GM19395 (cell line): ENCODE measurements around the gene CENPP.
"Not testable (repeated sequence)": the region's sequence is repeated elsewhere in the genome, so short reads cannot be mapped to it uniquely, and the experiment has no call there.

Experiments
- ATAC-seq: cut with Tn5 transposase; IDR thresholded peaks from one replicate; pipeline ENCODE4 v1.9.1; 2021; ENCODE audit warnings: mild to moderate bottlenecking, moderate library complexity; ENCODE audit not compliant: unreplicated experiment

CENPP gene

DNA sequence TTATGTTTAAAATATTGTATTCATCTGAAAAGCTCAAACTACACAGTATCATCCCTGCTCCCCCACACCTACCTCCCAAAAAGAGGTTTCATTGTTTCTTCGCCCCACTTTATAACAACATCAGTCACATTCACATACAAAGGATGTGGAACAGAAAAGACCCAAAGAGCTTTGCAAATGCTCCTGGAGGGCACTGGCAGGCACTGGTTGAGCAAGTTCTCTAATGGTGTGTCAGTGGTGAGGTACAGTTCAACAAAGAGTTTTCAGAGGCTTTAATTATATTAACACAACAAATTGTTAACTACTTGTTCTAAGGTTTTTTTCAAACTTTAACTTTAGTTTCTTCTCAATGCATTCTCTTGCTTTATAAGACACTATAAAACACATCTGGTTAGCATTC, 264.2 kb downstream of the CENPP start:
- ATAC-seq: no peak

DNA sequence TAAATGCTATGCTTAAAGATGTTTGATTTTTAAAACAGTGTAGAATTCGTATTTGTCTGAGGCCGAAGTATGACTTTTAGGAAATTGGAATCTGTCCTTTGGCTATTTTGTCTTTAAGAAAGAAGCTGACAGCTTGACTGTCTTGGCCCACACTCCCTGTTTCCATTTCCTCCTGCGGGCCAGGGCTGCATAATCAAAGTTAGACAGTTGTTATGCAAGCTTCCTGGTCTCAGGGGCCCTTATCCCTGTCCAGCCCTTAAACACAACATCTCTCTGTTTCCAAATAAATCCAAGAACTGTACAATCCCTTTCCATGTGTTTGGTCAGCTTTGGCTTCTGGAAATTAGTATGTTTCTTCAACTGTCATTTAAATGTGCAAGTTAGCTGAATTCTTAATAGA, 264.6 kb downstream of the CENPP start:
- no peak for ATAC-seq

DNA sequence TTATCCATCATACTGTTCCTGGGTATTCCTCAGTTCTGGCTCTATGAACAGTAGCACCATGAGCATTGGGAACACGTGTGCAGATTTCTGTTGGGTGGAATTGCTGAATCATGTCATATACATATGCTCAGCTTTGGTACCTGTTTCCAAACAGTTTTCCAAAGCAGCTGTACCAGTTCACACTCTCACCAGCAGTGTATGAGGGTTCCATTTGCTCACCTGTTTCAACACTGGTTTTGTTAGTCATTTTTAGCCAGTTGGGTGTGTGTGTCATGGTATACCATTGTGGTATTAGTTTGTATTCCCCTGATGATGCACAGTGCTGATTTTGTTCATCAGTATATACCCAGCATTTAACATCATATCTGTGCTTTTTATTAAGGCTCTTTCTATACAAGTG, 266.8 kb downstream of the CENPP start:
- no peak for ATAC-seq

DNA sequence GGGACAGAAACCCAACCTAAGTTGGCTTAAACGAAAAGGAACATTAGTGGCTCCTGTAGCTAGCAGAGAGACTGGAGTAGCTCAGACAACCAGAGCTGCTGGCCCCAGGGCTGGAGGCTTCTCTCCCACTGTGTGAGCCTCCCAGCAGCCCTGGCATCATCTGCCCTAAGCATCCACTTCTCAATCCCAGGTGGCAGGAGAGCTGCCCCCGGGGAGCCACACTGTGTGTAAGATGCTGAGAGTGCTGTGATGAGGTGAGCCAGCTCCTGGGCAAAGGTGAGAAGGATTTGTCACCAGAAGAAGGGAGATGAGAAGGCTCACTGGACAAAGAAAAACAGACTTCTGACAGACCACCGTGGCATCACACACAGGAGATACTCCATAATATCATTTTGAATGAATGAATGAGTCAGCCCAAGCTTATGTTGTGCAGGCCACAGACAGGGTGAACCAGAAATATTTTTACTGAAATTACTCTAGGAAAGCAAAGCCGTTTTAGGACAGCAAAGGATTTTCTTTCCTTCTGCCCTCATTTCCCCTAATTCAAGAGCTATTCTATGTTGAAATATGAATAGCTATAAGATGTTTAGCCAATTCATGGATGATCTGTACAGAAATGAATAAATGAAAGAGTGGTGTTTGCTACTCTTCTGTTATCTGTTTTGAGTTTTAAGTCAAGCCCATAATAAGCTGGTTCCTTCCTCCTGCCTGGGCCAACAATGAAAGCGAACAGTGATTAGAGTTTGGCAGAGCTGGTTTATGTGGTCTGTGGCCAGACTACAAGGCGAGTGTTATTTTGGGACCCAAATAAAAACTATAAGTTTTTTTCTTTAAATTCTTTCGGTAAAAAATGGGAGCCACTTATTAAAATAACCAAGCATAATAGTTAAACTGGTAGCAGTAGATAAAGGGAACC, 267.5 kb downstream of the CENPP start:
- no peak for ATAC-seq

DNA sequence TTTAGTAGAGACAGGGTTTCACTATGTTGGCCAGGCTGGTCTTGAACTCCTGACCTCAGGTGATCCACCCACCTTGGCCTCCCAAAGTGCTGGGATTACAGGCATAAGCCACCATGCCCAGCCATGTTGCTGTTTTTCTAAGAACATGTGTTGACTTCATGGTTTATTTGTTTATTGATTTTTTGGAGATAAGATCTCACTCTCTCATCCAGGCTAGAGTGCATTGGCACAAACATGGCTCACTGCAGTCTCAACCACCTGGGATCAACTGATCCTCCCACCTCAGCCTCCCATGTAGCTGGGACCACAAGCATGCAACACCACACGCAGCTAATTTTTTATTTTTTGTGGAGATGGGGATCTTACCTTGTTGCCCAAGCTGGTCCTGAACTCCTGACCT, 269.3 kb downstream of the CENPP start:
- not testable (repeated sequence) for ATAC-seq

DNA sequence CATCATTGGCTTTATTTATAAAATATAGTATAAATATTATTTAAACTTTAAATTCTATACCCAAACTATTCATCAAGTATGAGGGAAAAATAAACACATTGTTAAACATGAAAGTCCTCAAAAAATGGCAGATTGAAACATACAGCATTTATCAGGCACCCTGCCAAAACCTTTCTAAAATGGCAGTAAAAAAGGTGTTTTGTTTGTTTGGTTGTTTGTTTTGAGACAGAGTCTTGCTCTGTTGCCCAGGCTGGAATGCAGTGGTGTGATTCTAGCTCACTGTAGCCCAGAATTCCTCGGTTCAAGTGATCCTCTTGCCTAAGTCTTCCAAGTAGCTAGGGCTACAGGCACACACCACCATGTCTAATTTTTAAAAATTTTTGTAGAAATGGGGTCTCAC, 270.2 kb downstream of the CENPP start:
- ATAC-seq: no peak

DNA sequence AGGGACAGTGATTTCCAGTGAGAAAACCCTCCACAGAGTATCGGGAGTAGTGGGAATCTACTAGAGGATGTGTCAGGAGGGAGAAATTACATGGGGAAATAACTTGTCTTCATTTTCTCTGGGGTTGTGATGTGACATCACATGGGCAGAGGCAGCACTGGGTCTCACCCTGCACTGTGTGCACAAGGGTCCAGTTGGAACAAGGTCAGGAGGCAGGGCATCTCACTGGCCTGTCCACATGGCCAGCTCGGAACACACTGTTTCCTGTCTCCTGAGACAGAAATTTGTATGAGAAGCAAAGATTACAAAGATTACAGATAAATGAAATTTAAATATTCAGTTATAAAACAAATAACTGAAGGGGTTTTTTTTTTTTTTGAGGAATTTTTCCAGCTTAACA, 272.6 kb downstream of the CENPP start:
- ATAC-seq: no peak

DNA sequence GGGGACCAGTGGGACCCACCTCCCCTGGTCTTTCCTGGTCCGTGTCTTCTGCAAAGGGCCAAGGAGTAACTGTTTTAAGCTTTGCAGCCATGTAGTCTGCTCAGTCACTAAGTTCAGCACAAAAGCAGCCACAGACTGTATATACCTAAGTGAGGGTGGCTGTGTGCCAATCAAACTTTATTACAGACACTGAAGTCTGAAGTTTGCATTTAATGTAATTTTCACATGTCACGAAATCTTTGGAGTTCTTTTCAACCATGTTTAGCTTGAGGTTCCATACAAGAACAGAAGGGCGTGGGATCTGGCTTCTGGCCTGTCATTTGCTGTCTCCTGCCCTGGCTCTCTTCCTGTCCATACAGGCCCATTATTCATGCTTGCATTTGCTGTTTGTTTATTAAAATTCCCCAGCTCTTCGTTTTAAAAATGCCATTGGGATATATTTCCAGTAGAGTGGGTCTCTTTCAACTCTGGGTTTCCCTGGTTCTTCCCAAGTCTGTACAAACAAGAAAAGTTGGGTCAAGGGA, 274.2 kb downstream of the CENPP start:
- no peak for ATAC-seq

DNA sequence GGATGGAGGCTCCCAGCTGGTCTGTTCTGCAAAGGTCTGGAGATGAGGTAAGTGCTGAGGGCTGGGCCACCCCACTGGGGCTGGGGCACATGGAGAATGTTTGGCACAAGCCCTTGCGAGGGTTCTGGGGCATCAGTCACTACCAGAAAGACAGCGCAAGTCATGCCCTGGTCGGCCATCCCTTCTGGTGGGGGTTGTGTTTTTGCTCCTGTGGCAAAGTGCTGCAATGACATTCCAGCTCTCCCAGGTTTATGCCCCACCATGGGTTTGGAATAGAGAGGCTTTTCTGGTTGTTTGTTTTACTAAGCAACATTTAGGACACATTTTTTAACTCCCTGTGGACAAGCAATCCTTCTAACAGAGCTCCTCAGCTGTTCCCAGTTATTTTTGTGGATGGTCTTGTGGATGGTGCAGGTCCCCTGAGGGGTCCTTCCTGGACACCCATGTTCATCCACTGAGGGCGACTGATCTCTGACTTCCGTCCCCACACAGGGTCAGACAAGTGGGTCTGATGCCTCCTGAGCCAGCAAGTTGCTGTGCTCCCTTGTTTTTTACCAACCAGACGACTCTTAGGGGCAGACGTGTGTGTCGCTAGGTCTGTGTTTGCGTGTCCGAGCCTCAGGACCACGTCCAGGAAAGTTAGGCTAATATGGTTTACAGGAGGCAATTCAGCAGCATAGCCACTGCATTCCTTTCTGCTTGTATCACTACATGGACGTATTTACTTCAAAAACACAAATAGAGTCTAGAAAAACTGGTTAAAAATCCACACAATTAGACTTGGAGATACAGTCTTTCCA, 274.9 kb downstream of the CENPP start:
- ATAC-seq: no peak

DNA sequence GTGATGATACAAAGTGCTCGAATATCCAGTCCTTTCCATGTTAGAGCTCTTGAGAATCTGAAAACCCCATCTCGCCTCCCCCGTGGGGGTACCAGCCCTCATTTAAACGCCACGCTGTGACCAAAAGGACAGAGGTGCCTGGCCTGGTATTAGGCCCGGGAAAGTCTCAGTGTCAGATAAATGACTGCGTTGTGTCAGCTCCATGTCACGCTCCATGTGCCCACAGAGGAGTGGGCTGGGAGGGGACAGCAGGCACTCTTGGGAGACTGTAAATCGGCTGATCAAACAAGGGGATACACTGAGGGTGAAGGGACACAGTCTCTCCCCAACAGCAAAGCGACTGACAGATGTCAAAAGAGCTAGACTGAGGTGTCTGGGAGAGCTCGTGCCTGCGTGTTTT, 275.7 kb downstream of the CENPP start:
- ATAC-seq: no peak

DNA sequence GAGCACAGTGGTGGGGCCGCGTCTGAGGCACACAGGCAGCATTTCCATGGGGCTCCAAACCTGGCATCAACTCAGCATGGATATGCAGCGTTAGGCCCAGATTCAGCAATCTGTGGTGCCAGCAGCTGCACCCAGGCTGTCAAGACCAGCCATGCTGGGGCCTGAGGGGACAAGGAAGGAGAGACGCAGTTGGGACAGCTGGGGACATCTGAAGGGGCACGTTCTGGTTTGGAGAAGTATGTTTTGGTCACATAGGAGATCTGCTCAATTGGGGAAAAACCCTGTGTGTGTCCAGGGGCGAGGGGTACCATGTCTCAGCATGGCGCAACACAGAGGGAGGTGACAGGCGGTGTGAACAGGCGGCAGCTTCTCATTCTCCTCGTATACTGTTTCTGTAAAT, 276.7 kb downstream of the CENPP start:
- ATAC-seq: no peak

DNA sequence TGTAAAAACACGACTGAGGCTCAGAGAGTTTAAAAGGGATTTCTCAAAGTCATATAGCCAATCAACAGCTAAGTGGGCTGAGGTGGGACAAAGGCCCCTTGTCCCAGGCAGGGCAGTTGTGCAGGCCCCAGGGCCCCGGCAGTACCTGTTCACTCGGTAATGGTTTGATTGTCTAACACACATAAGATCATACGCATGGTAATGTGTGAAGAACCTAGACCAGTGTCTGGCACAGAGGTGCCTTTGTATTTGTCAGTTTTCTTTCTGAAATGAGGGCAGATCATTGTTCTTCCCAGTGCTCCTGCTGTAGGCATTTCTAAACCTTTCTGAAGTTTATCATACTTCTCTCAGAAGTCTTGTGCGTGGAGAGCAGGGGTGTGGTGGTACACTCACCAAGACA, 277.3 kb downstream of the CENPP start:
- ATAC-seq: no peak

DNA sequence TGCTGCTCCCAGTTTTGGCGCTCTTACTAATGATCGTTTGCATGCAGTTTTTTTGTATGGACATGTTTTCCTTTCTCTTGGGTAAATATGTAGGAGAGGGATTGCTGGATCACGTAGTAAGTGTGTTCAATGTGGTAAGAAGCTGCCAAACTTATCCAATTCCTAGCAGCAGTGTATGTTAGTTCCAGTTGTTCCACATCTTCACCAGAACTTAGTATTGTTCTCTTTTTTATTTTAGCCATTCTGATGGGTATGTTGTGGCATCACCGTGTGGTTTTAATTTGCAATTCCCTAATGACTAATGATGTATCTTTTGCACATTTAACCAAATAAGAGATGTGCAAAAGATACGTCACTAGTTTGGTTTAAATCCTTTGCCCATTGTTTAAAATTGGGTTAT, 278.2 kb downstream of the CENPP start:
- ATAC-seq: no peak

DNA sequence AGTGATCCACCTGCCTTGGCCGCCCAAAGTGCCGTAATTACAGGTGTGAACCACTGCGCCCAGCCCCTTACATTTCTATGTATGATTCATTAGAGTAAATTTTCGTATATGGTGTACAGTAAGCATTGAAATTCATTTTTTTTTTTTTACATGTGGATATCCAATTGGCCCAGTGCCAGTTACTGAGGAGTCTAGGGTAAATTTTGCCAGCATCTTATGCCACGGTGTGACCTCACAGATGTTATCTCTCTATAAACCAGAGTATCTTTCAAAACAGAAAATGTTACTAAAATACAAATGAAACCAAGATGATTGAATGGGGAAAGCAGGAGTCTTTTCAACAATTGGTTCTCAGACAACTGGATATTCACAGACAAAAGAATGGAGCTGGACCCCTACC, 279.5 kb downstream of the CENPP start:
- ATAC-seq: no peak

DNA sequence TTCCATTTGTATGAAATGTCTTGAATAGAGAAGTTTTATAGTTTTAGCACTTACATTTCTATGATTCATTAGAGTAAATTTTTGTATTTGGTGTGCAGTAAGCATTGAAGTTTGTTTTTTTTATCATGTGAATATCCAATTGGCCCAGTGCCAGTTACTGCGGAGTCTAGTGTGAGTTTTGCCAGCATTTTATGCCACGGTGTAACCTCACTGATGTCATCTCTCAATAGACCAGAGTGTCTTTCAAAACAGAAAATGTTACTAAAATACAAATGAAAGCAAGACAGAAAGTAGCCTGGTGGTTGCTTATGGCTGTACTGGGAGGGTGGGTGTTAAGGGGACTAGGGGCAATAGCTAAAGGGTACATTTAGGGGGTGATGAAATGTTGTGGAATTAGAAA, 281.3 kb downstream of the CENPP start:
- no peak for ATAC-seq

DNA sequence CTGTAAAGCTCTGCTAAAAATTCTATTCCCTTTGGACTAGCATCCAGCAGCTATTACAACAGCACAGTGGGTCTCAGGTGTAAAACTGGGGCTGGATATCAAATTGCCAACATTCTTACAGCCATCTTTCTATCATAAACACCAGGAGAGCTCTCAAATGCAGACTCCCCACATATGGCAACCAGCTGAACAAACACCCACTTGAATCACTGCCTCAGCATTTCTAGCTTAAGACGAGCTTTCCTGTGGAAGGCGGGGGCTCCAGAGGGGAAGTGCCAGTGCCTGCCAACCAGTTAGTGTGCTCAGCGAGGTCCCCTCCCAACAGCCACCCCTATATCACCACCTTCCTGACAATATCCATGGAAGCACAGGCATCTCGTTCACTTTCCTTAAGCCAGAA, 282.0 kb downstream of the CENPP start:
- no peak for ATAC-seq

DNA sequence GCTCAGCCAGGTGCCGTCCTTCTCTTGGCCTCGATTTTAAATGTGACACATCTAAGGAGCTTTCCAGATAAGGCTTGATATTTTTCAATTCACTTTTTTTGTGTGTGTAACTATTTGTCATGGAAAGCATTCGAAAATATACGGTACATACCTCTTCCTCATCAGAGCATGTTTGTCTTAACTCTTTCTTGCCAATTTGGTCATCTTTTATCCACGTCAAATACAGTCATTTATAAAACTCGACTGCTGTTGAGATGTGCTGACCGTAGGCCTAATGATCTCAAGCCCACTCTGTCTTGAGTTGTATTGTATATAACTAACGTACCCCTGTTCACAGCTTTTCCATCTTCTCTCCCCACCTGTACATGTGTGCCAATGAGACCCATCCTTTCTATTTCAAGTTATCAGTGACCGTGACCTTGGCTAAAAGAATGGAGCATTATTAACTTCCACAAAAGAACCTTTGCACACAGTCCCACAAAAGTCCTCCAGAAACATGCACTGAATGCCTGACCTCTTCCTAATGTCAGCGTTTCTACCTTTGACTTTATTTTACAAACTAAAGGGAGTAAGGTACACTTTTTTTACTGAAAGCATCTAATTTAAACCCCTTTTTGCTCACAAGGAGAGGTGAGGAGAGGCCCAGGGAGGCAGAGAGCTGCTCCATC, 282.6 kb downstream of the CENPP start:
- ATAC-seq: no peak

DNA sequence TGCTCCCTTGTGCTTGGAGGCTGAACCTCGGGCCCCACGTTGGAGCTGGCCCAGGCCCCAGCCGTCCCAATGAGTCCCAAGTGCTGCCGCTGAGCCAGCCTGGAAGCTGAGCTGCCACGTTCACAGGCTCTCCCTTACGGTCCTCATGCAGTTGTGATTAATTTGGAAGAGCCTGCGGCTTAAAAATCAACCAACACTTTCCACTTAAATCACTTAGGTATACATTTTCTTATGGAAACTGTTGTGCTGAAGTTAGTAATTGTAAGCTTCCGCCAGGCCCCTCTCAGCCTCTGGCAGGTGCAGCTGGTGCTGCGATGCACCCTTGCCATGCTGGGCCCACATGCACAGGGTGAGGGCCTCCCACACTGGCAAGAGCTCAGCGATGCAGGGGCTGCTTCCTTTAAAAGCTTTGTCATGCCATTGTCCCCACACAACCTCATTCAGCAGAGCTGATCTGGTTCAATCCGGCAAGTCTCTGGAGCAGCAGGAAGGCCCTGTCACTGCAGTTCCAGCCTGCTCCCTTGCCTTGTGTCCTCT, 283.2 kb downstream of the CENPP start:
- ATAC-seq: no peak

DNA sequence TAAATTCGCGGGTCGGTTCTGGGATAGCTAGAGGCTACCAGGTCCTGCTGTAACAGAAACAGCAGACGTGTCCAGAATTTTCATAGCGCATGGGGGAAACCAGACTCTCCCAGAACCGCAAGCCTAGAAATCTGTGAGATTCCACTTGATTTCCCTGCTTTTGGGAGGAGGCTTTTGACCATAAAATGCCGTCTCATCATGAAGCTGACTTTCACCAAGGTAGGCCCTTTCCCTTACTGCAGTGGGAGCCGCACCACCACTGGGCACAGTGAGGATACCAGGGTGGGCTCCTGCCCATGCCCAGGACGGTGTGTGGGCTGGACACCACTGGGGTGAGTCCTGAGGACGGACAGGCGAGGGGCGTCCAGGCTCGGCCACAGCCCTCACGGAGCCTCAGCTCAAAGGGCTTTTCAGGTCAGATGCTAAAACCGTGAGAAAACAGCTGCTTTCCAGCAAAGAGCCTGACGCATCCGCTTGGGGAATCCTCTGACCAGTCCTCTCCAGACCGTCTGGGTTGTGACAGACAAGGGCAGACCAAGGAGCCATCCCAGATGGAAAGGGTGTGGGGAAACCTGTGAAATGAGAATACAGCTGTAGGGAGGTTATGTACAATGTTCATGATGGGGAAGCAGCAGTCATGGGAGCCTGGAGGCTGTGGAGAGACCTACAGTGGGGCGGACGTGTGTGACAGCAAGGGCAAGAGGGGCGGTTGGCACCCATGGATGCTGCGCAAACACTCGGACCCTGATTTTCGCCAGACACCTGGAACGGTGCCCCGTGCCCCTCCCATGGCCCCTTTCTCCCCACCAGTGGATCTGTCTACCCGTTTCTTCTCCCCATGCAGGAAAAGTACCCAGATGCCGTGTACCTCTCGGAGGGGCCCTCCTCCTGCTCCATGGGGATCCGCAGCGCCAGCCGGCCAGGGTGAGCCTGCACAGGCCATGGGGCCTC, 285.0 kb downstream of the CENPP start:
- ATAC-seq: no peak
